GM12892 (cell line): ENCODE results near the gene STARD9.

Experiments used
- POLR2A ChIP-seq: IDR thresholded peaks from 2 replicates; pipeline ENCODE4 v1.6.1; 2011; ENCODE audit warnings: low read depth, low read length, control low read depth
- POLR2AphosphoS5 ChIP-seq: IDR thresholded peaks from 2 replicates; pipeline ENCODE4 v1.6.1; 2011; ENCODE audit warnings: low read depth, low read length, control low read depth

- TF ChIP-seq POLR2A (no peak), POLR2AphosphoS5 (no peak)
These were observed 20.3 kb downstream of the STARD9 start for GRCh38 chr15:42595626-42596240.
